Ramos (cell line): Measurements from ENCODE around the gene CMBL.
"Not testable (repeated sequence)": the region's sequence is repeated elsewhere in the genome, so short reads cannot be mapped to it uniquely, and the experiment has no call there.

Source experiments
- in situ Hi-C: fragments of 300-500 bp; cut with MboI; formaldehyde crosslinking; loops from one replicate; pipeline ENCODE4 v1.14.3; 2022; ENCODE audit warnings: low sequenced_read_pairs; ENCODE audit not compliant: unreplicated experiment

The CMBL gene

DNA sequence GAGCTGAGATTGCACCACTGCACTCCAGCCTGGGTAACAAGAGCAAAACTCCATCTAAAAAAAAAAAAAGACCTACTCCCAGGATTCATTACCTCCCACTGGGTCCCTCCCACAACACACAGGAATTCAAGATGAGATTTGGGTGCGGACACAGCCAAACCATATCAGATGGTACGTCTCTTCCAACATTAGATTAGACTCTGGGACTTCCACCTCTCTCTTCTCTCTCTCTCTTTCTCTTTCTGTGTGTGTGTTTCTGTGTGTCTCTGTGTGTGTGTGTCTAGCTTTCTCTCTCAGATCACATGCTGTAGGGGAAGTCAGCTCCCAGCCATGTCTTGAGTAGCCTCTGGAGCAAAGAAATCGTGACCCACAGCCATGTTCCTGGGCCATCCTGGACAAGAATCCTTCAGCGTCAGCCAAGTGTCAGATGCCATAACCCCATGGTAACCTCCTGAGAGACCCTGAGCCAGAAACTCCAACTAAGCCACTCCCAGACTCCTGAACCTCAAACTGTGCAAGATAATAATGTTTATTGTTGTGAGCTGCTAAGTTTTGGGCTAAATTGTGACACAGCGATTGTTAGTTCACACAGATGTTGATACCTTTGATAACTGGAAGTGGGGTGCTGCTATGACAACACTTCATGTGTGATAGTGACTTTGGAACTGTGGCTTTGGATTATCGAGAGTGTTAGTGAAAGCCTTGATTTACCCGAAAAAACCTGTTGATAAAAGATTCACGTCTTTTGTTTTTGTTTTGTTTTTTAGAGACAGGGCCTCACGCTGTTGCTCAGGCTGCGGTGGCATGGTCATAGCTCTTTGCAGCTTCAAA is 4.1 kb upstream of the CMBL start:
- in situ Hi-C loops, result no loop called here

DNA sequence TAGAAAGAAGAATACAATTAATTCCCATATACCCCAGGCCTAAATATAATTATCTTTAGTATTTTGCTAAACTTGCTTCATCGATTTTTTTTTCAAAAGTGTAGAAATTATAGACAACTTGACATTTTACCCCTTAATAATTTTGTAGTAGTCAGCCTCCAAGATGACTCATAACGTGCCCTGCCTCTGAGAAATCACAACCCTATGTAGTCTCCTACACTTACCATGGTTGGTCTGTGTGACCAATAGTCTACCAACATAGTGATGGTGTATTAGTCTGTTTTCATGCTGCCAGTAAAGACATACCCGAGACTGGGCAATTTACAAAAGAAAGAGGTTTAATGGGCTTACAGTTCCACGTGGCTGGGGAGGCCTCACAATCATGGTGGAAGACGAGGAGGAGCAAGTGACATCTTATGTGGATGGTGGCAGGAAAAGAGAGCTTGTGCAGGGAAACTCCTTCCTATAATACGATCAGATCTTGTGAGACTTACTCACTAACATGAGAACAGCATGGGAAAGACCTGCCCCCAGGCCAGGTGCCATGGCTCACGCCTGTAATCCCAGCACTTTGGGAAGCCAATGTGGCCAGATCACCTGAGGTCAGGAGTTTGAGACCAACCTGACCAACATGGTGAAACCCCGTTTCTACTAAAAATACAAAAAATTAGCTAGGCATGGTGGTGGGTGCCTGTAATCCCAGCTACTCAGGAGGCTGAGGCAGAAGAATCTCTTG is 3.3 kb upstream of the CMBL start:
- in situ Hi-C loops, result not testable (repeated sequence)

DNA sequence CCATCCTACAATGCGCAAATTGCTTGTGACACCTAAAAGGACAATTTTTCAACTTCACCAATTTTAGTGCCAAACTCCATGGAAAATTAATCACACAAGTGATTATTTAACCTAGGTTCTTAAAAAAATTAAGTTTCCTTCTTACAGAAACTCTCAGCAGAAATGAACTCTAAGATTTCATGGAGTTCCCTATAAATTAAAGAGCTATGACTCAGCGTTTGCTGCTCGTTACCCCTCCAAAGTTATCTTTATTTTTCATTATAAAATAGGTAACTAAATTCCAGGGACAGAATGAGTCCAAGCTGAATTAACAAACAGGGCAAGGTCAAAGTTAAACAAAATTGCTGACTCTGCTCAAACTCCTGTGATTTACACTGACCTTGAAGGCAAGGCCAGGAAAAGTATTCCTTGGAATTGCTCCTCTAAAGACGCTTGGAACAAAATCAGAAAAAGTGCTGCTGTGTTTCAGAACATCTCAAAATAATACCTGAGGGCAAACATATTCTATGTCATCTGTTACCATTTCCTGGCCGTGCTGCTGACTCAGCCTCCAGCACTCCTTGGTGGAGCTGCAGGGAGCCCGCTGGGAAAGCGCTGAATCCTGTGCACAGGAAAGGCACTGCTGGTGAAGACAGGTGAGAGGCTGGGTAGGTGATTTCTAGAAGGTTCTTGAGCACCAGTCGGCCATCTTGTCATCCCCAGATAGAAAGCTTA is 2.5 kb upstream of the CMBL start:
- in situ Hi-C loops, result no loop called here

DNA sequence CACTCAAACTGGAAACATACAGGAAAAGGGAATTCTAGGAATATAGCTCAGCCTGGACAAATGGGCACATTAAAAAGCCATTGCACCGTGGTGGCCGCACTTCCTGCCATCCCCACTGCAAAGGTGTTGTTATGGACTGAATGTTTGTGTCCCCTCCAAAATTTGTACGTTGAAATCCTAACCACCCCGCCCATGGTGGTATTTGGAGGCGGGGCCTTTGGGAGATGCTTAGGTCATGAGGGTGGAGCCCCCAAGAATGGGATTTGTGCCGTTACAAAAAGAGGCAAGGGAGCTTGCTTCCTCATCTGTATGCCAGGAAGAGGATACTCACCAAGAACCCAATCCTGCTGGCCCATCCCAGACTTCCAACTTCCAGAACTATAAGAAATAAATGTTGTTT is 1.1 kb upstream of the CMBL start:
- in situ Hi-C loops, result no loop called here

DNA sequence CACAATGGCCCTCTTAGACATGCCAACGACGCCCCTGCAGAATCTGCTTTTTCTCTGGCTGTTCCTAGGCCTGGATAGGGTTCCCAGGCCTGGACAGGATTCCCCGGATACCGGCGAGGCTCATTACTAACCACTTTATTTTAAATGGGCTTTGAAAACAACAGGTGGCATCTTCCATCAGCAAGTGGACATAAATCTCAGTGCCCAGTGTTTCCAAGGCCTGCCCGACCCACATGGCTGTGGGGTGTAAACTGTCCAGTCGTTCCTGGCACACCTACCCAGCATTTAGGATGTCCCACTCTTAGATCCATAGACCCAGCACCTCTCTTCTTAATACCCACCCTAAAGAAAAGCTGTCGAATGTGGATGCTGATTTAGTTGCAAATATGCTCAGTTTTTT is 896 bp downstream of the CMBL start:
- in situ Hi-C loops, result no loop called here

DNA sequence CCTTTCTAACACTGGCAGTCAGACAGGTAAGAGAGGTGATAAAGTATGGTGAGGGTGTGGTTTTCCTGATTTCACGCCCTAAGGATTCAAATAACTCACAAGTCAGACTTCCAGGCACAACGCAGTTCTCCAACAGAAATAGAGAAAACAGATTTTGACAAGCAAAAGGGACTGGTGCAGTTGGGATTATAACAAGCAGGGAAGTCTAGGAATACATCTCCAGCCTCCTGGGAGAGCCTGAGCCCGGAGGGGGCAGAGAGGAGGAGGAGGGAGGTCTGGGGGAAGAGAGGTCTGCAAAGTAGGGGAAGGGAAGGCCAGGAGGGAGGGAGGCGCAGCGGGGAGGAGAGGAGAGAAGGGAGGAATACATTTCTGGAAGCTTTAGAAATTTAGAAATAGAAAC is 1.6 kb downstream of the CMBL start:
- in situ Hi-C loops, result no loop called here

DNA sequence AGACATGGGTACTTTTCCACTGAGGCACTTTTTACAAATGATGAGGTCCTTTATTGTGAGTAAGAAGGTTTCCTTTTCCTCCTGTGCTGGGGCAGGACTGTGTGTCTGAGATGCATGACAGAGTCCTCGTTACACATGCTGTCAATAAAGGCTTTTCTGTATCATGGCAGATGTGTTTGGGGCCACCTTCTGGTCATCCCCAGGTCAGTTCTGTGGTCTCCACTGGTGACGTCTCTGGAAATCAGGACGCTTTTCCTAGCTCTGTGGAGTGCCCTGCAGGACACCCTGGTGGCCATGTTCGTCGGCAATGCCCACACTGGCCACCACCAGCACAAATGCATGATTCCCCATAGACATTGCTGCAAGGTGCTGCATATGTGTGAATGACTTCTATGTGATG is 2.8 kb downstream of the CMBL start:
- in situ Hi-C loops, result no loop called here

DNA sequence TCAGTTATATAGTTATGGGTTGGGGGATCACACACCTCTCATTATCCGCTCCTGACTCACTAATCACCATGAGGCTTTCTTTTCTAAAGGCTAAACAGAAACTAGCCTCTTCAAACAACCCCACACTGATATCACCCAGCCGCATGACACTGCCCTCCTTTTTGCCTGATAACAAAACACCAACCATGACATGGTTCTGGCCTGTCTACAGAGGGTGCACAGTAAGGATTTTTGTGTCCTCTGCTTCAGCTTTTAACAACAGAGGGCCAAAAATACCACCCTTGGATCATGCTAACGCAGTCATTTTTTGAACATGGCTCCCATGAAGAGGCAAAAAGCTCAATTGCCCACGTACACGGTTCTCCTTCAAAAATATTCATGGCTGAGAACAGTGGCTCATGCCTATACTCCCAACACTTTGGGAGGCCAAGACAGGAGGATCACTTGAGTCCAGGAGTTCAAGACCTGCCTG is 4.0 kb downstream of the CMBL start:
- in situ Hi-C loops, result no loop called here

DNA sequence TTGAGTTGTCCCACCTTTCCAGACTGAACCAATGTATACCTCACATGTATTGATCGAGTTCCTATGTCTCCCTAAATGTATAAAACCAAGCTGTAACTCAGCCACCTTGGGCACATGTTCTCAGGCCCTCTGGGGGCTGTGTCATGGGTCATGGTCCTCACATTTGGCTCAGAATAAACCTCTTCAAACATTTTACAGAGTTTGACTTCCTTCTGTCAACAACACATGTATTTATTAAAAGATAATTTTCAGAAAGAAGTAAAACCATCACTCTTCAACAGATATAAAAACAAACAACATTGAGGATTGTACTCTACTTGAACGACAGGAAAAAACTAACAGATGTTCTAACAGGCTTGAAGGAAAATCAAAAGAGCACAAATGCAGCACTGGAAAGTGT is 4.5 kb downstream of the CMBL start:
- in situ Hi-C loops, result no loop called here

DNA sequence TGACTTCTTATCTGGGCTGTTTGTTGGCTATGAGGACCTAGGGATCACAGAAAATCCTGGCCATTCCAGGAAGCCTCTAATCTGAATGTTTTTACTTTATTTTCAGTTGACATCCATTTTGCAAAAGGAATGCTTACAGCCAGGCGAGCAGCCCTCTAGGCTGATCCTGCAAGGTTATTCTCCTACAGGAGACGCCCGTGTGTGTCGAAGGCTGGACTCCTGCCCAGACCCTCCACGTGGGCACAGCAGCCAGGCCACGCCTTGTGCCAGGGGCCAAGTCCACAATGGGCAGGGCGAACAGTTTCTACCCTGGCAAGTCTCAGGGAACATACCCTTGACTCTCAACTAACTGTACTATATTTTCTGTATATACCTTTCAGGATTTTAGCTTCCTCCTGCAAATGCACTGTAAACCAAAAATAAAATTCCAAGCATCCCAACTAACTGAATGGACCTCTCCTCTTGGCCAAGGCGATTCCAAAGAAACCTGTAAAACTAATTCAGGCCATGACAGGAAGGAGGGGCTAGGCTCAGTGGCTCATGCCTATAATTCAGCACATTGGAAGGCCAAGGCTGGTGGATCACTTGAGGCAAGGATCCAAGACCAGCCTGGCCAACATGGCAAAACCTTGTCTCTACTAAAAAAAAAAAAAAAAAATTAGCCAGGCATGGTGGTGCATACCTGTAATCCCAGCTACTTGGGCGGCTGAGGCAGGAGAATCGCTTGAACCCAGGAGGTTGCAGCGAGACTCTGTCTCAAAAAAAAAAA is 5.7 kb downstream of the CMBL start:
- in situ Hi-C loops, result no loop called here

DNA sequence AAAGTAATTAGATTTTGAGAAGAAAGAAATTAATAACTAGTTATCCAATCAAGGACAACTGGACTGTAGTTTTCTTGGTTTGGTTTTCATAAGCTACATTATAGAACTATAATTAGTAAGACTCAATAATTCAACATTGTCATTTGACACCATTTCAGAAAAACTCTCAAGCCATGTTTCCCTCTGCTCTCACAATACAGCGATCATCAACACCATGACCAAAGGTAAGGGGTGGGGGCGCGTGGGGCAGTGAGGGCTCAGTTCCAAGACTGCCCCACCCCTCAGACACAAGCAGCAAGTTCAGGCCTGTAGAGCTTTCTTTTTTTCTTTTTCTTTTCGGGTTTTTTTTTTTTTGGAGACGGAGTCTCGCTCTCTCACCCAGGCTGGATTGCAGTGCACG is 6.4 kb downstream of the CMBL start:
- in situ Hi-C loops, result no loop called here

DNA sequence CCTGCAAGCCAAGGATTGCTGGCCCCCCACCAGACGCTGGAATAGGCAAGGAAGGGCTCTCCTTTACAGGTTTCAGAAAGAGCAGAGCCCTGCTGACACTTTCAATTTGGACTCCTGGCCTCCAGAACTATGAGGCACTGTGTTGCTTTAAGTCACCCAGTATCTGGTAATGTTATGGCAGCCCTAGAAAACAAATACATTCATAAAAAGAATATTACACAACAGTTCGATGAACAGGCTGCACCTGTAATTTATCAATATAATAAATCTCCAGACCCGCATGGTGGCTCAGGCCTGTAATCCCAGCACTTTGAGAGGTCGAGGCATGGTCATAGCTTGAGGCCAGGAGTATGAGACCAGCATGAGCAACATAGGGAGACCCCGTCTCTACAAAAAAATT is 7.5 kb downstream of the CMBL start:
- in situ Hi-C loops, result no loop called here

DNA sequence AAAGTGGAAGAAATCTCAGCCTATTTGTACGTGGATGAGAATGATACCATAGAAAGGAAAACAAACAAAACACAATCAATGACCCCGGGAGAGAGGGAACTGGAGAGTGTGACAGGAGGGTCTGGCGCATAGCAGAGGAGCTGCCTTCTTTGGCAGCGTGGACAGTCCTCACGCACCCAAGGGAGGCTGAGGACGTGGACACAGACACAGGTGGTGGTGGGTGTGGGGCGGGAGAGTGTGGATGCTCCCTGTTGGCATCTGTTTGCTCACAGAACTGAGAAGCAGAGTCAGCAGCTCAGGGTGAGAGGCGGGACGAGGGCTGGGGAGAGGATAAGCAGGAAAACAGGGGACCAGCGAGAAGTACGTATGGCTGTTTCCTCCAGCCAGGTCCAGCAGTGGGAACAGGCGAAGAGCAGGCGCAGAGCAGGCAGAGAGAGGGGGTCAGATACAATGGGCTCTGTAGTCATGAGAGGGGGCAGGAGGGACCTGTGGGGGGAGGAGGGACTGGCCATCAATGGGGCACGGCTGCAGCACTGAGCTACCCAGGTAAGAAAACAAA is 10.0 kb downstream of the CMBL start:
- in situ Hi-C loops, result loop anchor here (25.0 kb wide), 1 partner anchor 115 kb away; no protein-coding TSS in a partner anchor

DNA sequence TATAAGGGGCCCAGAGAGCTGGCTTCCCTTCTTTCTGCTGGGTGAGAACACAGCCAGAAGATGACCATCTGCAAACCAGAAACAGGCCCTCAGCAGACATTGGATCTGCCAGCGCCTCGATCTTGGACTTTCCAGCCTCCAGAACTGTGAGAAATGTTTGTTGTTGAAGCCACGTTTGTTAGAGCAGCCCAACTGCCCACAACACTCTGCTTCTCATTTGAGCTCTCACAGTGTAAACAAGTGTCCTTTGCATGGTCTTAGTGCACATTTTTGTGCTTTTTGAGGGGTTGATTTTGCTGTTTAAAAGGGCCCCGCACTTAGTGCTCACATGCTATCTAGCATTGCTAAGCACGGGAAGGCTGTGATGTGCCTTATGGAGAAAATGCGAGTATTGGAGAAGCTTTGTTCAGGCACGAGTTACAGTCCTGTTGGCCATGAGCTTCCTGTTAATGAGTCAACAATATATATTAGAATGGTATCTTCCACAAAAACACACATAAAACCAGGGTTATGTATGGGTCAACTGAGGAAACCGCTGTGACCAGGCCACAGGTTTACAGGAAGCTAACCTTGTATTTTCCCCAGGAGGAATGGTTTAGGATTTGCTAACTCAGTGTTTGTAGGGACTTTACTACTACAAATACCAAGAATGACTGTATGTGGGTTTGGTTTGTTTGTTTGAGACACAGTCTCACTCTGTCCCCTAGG is 11.9 kb downstream of the CMBL start:
- in situ Hi-C loops, result loop anchor here (25.0 kb wide), 1 partner anchor 117 kb away; no protein-coding TSS in a partner anchor

DNA sequence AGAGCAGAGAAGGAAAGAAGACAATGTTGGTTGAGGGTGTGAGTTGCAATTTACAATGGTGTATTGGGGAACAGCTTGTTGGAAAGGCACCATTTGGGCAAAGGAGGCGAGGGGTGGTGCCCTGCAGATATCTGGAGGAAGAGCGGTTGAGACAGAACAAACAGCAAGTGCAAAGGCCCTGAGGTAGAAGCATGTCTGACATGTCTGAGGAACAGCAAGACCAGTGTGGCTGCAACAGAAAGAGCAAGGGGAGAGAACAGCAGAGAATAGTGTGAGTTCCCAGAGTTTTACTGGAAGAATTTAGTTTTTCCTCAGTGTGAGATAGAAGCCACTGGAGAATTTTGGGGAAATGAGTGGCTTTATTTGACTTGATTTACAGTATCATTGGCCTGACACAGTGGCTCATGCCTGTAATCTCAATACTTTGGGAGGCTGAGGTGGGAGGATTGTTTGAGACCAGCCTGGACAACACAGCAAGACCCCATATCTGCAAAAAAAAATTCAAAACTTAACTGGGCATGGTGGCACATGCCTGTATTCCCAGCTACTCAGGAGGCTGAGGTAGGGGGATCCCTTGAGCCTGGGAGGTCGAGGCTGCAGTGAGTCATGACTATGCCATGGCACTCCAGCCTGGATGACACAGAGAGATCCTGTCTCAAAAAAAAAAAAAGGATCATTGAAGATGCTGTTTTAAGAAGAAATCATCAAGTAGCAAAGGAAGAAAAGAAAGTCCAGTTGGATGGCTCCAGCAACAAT is 13.6 kb downstream of the CMBL start:
- in situ Hi-C loops, result loop anchor here (25.0 kb wide), 1 partner anchor 118 kb away; no protein-coding TSS in a partner anchor

DNA sequence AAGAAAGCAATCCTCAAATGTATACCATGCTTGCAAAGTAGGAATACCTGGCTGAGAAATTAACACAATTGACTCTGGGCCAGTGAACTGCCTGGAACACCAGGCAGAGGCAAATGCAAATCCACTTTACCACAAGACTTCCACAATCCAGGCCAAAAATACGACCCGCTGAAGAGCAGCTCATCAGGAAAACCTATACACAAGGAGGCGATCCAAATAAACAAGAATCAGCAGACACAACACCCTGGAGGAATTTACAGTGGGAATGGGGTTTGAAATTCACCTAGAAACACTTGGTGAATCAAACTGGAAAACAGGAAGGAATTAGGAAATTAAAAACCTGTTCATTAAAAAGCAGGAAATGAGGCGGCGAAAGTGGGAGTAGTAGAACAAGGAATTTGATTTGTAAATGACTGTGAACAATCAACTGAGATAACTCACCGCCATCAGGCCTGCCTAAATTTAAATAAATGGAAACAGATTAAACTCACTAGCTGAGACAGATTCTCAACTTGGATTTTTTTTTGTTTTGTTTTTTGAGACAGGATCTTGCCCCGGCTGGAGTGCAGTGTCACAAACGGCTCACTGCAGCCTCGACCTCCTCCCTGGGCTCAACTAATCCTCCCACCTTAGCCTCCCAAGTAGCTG is 15.9 kb downstream of the CMBL start:
- in situ Hi-C loops, result loop anchor here (25.0 kb wide), 1 partner anchor 120 kb away; no protein-coding TSS in a partner anchor

DNA sequence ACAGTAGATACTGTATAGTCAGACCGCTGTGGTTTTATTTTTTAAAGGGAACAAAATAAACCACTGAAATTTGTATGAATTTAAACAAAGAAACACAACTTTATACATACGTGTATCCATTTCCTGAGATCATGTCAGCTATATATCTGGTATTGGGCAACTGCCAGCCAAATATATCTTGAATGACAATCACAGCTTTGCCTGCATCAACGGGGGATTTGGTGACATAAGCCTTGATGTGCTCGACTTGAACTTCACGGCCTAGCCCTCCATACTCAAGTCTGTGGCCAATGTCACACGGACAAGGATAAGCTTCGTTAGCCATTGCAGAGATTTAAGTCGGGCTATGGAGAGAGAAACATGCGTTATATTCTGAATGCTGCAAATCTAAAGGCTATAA is 17.3 kb downstream of the CMBL start:
- in situ Hi-C loops, result loop anchor here (25.0 kb wide), 1 partner anchor 122 kb away; no protein-coding TSS in a partner anchor

DNA sequence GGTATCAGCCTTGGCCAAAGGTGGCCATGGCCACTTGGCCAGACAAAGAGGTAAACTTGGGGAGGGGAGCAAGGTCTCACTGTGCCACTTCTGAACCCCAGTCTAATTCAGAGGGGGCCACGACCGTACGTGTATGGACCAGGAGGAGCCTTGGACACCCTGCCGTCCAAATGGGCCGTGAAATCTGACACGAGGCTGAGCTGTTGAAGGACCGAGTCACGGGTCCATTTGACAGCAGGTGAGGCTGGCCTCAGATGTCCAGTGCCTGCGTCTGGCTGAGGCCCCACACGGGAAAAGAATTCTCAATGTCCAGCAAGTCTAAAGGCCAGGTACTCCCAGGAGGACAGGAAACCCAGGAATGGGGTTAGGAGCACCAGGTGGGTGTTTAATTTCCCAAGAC is 17.7 kb downstream of the CMBL start:
- in situ Hi-C loops, result loop anchor here (10.0 to 25.0 kb wide), 2 partner anchors 122 to 335 kb away; no protein-coding TSS in a partner anchor
